ENCODE measurements around the gene ENDOV. TPM values are rescaled to one million over a fixed set of nuclear protein-coding genes. Genes with fewer than 3 reads are reported as not detected.
"Not testable (repeated sequence)": the region's sequence is repeated elsewhere in the genome, so short reads cannot be mapped to it uniquely, and the experiment has no call there.

Gene ENDOV
- total and polyA plus RNA-seq, 2 donors from 2014 or later = 20.3 to 28.0 TPM

DNA sequence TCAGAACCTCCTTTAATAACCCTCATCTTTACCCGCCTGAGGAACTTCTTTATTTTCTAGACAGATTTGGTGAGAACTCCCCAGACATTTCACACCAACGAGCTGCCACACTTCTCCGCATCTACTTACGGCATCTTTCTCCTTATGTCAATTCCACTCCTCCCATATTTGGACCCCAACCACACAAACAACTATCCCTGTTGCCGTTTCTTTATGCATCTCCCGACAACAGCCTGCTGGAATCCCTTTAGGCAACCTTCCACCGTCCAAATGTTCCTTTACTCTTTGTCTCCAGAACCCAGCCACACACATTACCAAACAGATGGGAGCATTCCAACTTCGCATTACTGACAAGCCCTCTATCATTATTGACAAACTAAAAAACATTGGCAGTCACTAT lies 8.8 kb upstream of the ENDOV start:
- H3K27me3 ChIP-seq (ENCODE audit: control insufficient read depth, insufficient read depth, low read length) = no peaks in the 10 kb centered on the region
- DNase-seq = no peak
- H3K4me3 ChIP-seq (ENCODE audit: low read length in 3 of 3) = no peak overlapping the region
- H3K9ac ChIP-seq (ENCODE audit: low read length in 3 of 3) = no peak overlapping the region
- peaks cover 0 to 7% (median 3%) of the 10 kb centered on the region in 3 donors for H3K4me1 ChIP-seq (ENCODE audit: control insufficient read depth in 2 of 3, insufficient read depth in 2 of 3, low read depth in 1 of 3, low read length in 3 of 3)
- no peak for FAIRE-seq
- H3K27ac ChIP-seq (ENCODE audit: low read depth in 2 of 2, low read length in 2 of 2) = no peak overlapping the region
- no peaks in the 10 kb centered on the region for H3K9me3 ChIP-seq (ENCODE audit: control insufficient read depth in 2 of 3, insufficient read depth in 1 of 3, low read length in 3 of 3)
- intact Hi-C loops (cut with DNase I) = no loop called here
- TF ChIP-seq, protein P1, sequence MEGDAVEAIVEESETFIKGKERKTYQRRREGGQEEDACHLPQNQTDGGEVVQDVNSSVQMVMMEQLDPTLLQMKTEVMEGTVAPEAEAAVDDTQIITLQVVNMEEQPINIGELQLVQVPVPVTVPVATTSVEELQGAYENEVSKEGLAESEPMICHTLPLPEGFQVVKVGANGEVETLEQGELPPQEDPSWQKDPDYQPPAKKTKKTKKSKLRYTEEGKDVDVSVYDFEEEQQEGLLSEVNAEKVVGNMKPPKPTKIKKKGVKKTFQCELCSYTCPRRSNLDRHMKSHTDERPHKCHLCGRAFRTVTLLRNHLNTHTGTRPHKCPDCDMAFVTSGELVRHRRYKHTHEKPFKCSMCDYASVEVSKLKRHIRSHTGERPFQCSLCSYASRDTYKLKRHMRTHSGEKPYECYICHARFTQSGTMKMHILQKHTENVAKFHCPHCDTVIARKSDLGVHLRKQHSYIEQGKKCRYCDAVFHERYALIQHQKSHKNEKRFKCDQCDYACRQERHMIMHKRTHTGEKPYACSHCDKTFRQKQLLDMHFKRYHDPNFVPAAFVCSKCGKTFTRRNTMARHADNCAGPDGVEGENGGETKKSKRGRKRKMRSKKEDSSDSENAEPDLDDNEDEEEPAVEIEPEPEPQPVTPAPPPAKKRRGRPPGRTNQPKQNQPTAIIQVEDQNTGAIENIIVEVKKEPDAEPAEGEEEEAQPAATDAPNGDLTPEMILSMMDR (IDR thresholded peaks at IDR 0.05; ENCODE audit: borderline replicate concordance, extremely low read depth, insufficient read depth) = no peak
- no peaks in the 10 kb centered on the region for H3K36me3 ChIP-seq (ENCODE audit: control insufficient read depth in 2 of 3, insufficient read depth in 3 of 3, low read length in 3 of 3)

DNA sequence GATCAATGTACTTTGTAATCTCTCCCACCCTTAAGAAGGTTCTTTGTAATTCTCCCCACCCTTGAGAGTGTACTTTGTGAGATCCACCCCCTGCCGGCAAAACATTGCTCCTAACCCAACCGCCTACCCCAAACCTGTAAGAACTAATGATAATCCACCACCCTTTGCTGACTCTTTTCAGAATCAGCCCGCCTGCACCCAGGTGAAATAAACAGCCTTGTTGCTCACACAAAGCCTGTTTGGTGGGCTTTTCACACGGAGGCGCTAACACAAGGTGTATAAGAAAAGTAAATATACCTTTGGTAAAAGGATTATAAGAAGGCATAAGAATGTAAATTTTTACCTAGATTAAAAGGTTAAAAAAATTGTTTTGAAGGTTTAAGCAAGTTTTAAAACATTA lies 7.0 kb upstream of the ENDOV start:
- DNase-seq; intact Hi-C loops (cut with DNase I); H3K9ac ChIP-seq (ENCODE audit: low read length in 3 of 3); H3K36me3 ChIP-seq (ENCODE audit: control insufficient read depth in 2 of 3, insufficient read depth in 3 of 3, low read length in 3 of 3); H3K27me3 ChIP-seq (ENCODE audit: control insufficient read depth, insufficient read depth, low read length); FAIRE-seq; H3K9me3 ChIP-seq (ENCODE audit: control insufficient read depth in 2 of 3, insufficient read depth in 1 of 3, low read length in 3 of 3); H3K27ac ChIP-seq (ENCODE audit: low read depth in 2 of 2, low read length in 2 of 2); H3K4me3 ChIP-seq (ENCODE audit: low read length in 3 of 3); H3K4me1 ChIP-seq (ENCODE audit: control insufficient read depth in 2 of 3, insufficient read depth in 2 of 3, low read depth in 1 of 3, low read length in 3 of 3): not testable (repeated sequence)

DNA sequence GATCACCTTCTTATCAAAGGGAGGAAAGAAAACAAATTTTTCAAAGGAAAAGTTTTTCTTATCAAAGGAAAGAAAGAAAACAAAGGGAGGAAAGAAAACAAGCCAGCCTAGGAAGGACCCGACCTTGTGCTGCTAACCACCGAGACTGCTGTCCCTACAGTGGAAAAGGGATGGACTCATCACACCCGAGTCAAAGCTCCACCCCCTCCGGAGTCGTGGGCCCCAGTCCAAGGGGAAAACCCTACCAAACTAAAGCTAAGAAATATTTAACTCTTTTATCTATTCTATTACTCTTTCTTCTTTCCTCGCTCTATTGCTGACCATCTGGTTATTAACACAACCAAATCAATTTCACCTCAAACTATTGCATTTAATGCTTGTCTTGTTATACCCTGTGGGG lies 6.1 kb upstream of the ENDOV start:
- TF ChIP-seq, protein P1 (IDR thresholded peaks at IDR 0.05; ENCODE audit: borderline replicate concordance, extremely low read depth, insufficient read depth) = no peak
- no peak for DNase-seq
- H3K4me3 ChIP-seq (ENCODE audit: low read length in 3 of 3) = no peak overlapping the region
- H3K4me1 ChIP-seq (ENCODE audit: control insufficient read depth in 2 of 3, insufficient read depth in 2 of 3, low read depth in 1 of 3, low read length in 3 of 3) = peaks cover 0 to 7% (median 3%) of the 10 kb centered on the region in 3 donors
- H3K9ac ChIP-seq (ENCODE audit: low read length in 3 of 3) = no peak overlapping the region
- H3K9me3 ChIP-seq (ENCODE audit: control insufficient read depth in 2 of 3, insufficient read depth in 1 of 3, low read length in 3 of 3) = no peaks in the 10 kb centered on the region
- H3K27me3 ChIP-seq (ENCODE audit: control insufficient read depth, insufficient read depth, low read length) = no peaks in the 10 kb centered on the region
- H3K36me3 ChIP-seq (ENCODE audit: control insufficient read depth in 2 of 3, insufficient read depth in 3 of 3, low read length in 3 of 3) = no peaks in the 10 kb centered on the region
- H3K27ac ChIP-seq (ENCODE audit: low read depth in 2 of 2, low read length in 2 of 2) = no peak overlapping the region
- FAIRE-seq = no peak
- intact Hi-C loops (cut with DNase I) = no loop called here

DNA sequence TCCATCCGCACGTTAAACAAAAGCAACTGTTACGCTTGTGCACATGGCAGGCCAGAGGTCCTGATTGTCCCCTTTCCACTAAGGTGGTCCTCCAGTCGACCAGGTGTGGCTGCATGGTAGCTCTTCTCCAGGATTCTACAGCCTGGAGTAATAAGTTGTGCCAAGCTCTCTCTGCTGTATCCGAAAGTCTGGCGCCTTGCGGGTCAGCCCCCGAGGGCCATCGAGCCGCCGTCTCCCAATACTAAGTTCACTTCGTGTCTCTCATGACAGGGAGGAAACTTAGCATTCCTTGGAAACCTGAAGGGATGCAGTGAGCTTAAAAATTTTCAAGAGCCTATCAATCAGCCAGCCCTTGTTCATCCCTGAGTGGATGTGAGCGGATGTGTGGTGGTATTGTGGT lies 5.3 kb upstream of the ENDOV start:
- no peaks in the 10 kb centered on the region for H3K36me3 ChIP-seq (ENCODE audit: control insufficient read depth in 2 of 3, insufficient read depth in 3 of 3, low read length in 3 of 3)
- no peaks in the 10 kb centered on the region for H3K9me3 ChIP-seq (ENCODE audit: control insufficient read depth in 2 of 3, insufficient read depth in 1 of 3, low read length in 3 of 3)
- peaks cover 0 to 7% (median 5%) of the 10 kb centered on the region in 3 donors for H3K4me1 ChIP-seq (ENCODE audit: control insufficient read depth in 2 of 3, insufficient read depth in 2 of 3, low read depth in 1 of 3, low read length in 3 of 3)
- TF ChIP-seq, protein P1 (IDR thresholded peaks at IDR 0.05; ENCODE audit: borderline replicate concordance, extremely low read depth, insufficient read depth) = no peak
- DNase-seq (no peak), FAIRE-seq (no peak)
- H3K4me3 ChIP-seq (ENCODE audit: low read length in 3 of 3) = no peak overlapping the region
- no peak overlapping the region for H3K27ac ChIP-seq (ENCODE audit: low read depth in 2 of 2, low read length in 2 of 2)
- intact Hi-C loops (cut with DNase I) = no loop called here
- no peak overlapping the region for H3K9ac ChIP-seq (ENCODE audit: low read length in 3 of 3)
- no peaks in the 10 kb centered on the region for H3K27me3 ChIP-seq (ENCODE audit: control insufficient read depth, insufficient read depth, low read length)

DNA sequence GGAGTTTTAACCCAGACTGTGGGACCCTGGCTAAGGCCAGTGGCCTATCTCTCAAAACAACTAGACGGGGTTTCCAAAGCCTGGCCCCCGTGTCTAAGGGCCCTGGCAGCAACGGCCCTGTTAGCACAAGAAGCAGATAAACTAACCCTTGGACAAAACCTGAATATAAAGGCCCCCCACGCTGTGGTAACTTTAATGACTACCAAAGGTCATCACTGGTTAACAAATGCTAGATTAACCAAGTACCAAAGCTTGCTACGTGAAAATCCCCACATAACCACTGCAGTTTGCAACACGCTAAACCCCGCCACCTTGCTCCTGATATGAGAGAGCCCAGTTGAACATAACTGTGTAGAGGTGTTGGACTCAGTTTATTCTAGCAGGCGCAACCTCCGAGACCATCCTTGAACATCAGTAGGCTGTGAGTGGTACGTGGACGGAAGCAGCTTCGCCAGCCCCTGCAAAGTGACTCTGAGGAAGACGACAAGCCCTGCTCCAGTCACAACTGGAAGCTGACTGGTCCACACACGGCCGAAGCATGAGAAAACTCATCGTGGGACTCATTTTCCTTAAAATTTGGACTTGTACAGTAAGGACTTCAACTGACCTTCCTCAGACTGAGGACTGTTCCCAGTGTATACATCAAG lies 4.4 kb upstream of the ENDOV start:
- H3K27ac ChIP-seq (ENCODE audit: low read depth in 2 of 2, low read length in 2 of 2); intact Hi-C loops (cut with DNase I); H3K4me1 ChIP-seq (ENCODE audit: control insufficient read depth in 2 of 3, insufficient read depth in 2 of 3, low read depth in 1 of 3, low read length in 3 of 3); H3K4me3 ChIP-seq (ENCODE audit: low read length in 3 of 3); H3K9me3 ChIP-seq (ENCODE audit: control insufficient read depth in 2 of 3, insufficient read depth in 1 of 3, low read length in 3 of 3); H3K9ac ChIP-seq (ENCODE audit: low read length in 3 of 3); H3K36me3 ChIP-seq (ENCODE audit: control insufficient read depth in 2 of 3, insufficient read depth in 3 of 3, low read length in 3 of 3); DNase-seq; H3K27me3 ChIP-seq (ENCODE audit: control insufficient read depth, insufficient read depth, low read length); FAIRE-seq: not testable (repeated sequence)

Measured in kidney (tissue), 14 donors.